Activated CD8-positive, alpha-beta T cell treated with anti-CD3 and anti-CD28 coated beads for 36 hours (primary cell): ENCODE results near the gene NKTR. TPM values are rescaled to one million over a fixed set of nuclear protein-coding genes. Genes with fewer than 3 reads are reported as not detected.

ENCODE experiments used
- ATAC-seq: fragments of 200-7000 bp; cut with Tn5 transposase; one replicate; pipeline ENCODE4 v1.10.0; 2021; ENCODE audit warnings: mild to moderate bottlenecking, moderate library complexity
- CTCF ChIA-PET: fragments of 350-600 bp; sonication (Branson Sonifier 250); formaldehyde crosslinking; loops from one replicate; lab custom pipeline; 2021; ENCODE audit warnings: antibody characterized with exemption; lab: Charles Lee
- POLR2A ChIA-PET: fragments of 350-600 bp; sonication (Branson Sonifier 250); formaldehyde crosslinking; loops from one replicate; lab custom pipeline; 2021; ENCODE audit warnings: antibody characterized with exemption; lab: Charles Lee
- DNase-seq: peaks from one replicate; pipeline ENCODE4 v3.0.0-alpha.2; 2020
- H3K27ac Mint-ChIP-seq: one replicate; pipeline ENCODE4 v1.8.0; 2021; ENCODE audit warnings: mild to moderate bottlenecking, mixed read lengths
- H3K27me3 Mint-ChIP-seq: one replicate; pipeline ENCODE4 v1.8.0; 2021; ENCODE audit warnings: mixed read lengths
- H3K36me3 Mint-ChIP-seq: one replicate; pipeline ENCODE4 v1.8.0; 2021; ENCODE audit warnings: low read depth, mixed read lengths
- H3K4me1 Mint-ChIP-seq: one replicate; pipeline ENCODE4 v1.8.0; 2021; ENCODE audit warnings: low read depth, mixed read lengths
- H3K4me3 Mint-ChIP-seq: one replicate; pipeline ENCODE4 v1.8.0; 2021; ENCODE audit warnings: mild to moderate bottlenecking, moderate library complexity, mixed read lengths
- H3K9me3 Mint-ChIP-seq: one replicate; pipeline ENCODE4 v1.8.0; 2021; ENCODE audit warnings: mixed read lengths
- CTCF ChIP-seq: fragments of 200-600 bp; IDR thresholded peaks from one replicate; pipeline ENCODE4 v1.8.0; 2022; ENCODE audit warnings: antibody characterized with exemption, mild to moderate bottlenecking
- intact Hi-C: fragments of 100-400 bp; cut with micrococcal nuclease; formaldehyde crosslinking; loops from one replicate; pipeline ENCODE4 v1.10.0; 2022
- total RNA-seq, 2 experiments: library from RNA; stranded (reverse); gene quantifications; one replicate each; pipeline ENCODE4 v1.2.3, GENCODE V29; 2021

Gene NKTR
- total RNA-seq, 2 experiments from 2014 or later: 63.4 to 65.9 TPM

- intact Hi-C loops: loop anchor here (10.0 kb wide), 1 partner anchor 156 kb away; no protein-coding TSS in a partner anchor
- Mint-ChIP-seq H3K27me3 (no peaks in the 10 kb centered on the region), H3K4me3 (no peak overlapping the region), H3K4me1 (peaks cover 28% of the 10 kb centered on the region), H3K27ac (no peak overlapping the region), H3K9me3 (no peaks in the 10 kb centered on the region), H3K36me3 (peaks cover 15% of the 10 kb centered on the region)
- ATAC-seq: no peak
- DNase-seq: no peak
- TF ChIP-seq CTCF: no peak
- ChIA-PET POLR2A (interaction anchor here (1.0 to 1.1 kb wide), 2 partner anchors 12 to 19 kb away, joined by 3 read pairs; partner anchors contain the start of gene NKTR), CTCF (interaction anchor here (1.0 kb wide), 1 partner anchor 87 kb away, joined by 3 read pairs; the partner anchor contains the start of gene VIPR1)
Measured at GRCh38 chr3:42588625-42589024, 11.9 kb upstream of the NKTR start.

GRCh38 chr3:42589382-42590109, 10.9 kb upstream of the NKTR start:
- H3K27ac Mint-ChIP-seq: peak overlapping the region; percentile 97
- intact Hi-C loops: loop anchor here (10.0 kb wide), 1 partner anchor 155 kb away; no protein-coding TSS in a partner anchor
- no peak for ATAC-seq
- no peaks in the 10 kb centered on the region for H3K9me3 Mint-ChIP-seq
- H3K27me3 Mint-ChIP-seq: no peaks in the 10 kb centered on the region
- peak overlapping the region; percentile 91 for H3K4me3 Mint-ChIP-seq
- peaks cover 23% of the 10 kb centered on the region for H3K36me3 Mint-ChIP-seq
- ChIA-PET POLR2A (interaction anchor here (3.6 to 6.0 kb wide), 2 partner anchors 8 to 12 kb away, joined by 43 to 46 read pairs; partner anchors contain the start of genes NKTR and SEC22C), CTCF (interaction anchor here (1.0 to 2.3 kb wide), 2 partner anchors 12 to 87 kb away, joined by 3 to 8 read pairs; partner anchors contain the start of genes NKTR and VIPR1)
- no peak for DNase-seq
- TF ChIP-seq CTCF: no peak
- H3K4me1 Mint-ChIP-seq: peaks cover 36% of the 10 kb centered on the region

GRCh38 chr3:42590989-42591756, 9.3 kb upstream of the NKTR start:
- peak overlapping the region; percentile 91 for H3K4me3 Mint-ChIP-seq
- intact Hi-C loops: no loop called here
- H3K9me3 Mint-ChIP-seq: no peaks in the 10 kb centered on the region
- H3K27ac Mint-ChIP-seq: peak overlapping the region; percentile 97
- no peak for TF ChIP-seq CTCF
- no peaks in the 10 kb centered on the region for H3K27me3 Mint-ChIP-seq
- H3K4me1 Mint-ChIP-seq: peaks cover 35% of the 10 kb centered on the region
- peak; percentile 29 for DNase-seq
- POLR2A ChIA-PET: interaction anchor here (1.0 to 6.0 kb wide), 6 partner anchors 9 to 47 kb away, joined by 3 to 46 read pairs (median 4); partner anchors contain the start of genes NKTR and SEC22C
- CTCF ChIA-PET: interaction anchor here (0.6 to 2.3 kb wide), 5 partner anchors 9 to 46 kb away, joined by 3 to 8 read pairs (median 4); partner anchors contain the start of genes NKTR and SEC22C
- H3K36me3 Mint-ChIP-seq: peaks cover 28% of the 10 kb centered on the region
- ATAC-seq: no peak

- H3K36me3 Mint-ChIP-seq: peaks cover 31% of the 10 kb centered on the region
- no peaks in the 10 kb centered on the region for H3K9me3 Mint-ChIP-seq
- H3K4me1 Mint-ChIP-seq: peaks cover 33% of the 10 kb centered on the region
- H3K27me3 Mint-ChIP-seq: no peaks in the 10 kb centered on the region
- H3K4me3 Mint-ChIP-seq: peak overlapping the region; percentile 91
- ChIA-PET POLR2A (interaction anchor here (1.0 to 6.0 kb wide), 4 partner anchors 10 to 46 kb away, joined by 3 to 46 read pairs (median 24); partner anchors contain the start of genes NKTR and SEC22C), CTCF (interaction anchor here (1.3 to 2.3 kb wide), 3 partner anchors 9 to 15 kb away, joined by 3 to 8 read pairs (median 5); partner anchors contain the start of genes NKTR and SEC22C)
- H3K27ac Mint-ChIP-seq: peak overlapping the region; percentile 97
- no peak for TF ChIP-seq CTCF
- no peak for ATAC-seq
- DNase-seq: no peak
- intact Hi-C loops: no loop called here
Measured at GRCh38 chr3:42591811-42592210, 8.7 kb upstream of the NKTR start.
